GM19324 (cell line): ENCODE measurements around the gene VPS13D.
"Not testable (repeated sequence)": the region's sequence is repeated elsewhere in the genome, so short reads cannot be mapped to it uniquely, and the experiment has no call there.

Experiments used
- ATAC-seq: cut with Tn5 transposase; IDR thresholded peaks from one replicate; pipeline ENCODE4 v1.9.1; 2021; ENCODE audit warnings: mild to moderate bottlenecking, moderate library complexity; ENCODE audit not compliant: unreplicated experiment, low FRiP score

Gene VPS13D

GRCh38 chr1:12525311-12526181 is 295.7 kb downstream of the VPS13D start:
- no peak for ATAC-seq

DNA sequence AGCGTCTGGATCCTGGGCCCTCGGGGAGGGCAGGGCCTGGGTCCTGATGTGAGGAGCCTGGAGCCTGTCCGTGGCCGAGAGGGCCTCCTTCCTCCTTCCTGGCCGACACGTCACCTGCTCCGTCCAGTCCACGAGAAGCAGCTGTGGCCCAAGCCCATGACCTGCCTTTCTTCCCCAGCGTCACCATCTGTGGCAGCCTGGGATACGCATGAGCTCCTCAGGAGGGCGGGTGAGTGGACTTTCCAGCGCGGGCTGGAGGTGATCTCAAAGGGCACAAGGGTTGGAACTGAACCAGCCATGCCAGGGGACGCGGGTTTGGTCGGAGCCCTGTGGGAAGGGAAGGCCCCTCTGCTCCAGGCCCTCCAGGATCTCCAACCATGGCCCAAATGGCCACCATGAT is 297.7 kb downstream of the VPS13D start:
- no peak for ATAC-seq

- no peak for ATAC-seq
Measured at GRCh38 chr1:12528021-12528852, 298.4 kb downstream of the VPS13D start.

DNA sequence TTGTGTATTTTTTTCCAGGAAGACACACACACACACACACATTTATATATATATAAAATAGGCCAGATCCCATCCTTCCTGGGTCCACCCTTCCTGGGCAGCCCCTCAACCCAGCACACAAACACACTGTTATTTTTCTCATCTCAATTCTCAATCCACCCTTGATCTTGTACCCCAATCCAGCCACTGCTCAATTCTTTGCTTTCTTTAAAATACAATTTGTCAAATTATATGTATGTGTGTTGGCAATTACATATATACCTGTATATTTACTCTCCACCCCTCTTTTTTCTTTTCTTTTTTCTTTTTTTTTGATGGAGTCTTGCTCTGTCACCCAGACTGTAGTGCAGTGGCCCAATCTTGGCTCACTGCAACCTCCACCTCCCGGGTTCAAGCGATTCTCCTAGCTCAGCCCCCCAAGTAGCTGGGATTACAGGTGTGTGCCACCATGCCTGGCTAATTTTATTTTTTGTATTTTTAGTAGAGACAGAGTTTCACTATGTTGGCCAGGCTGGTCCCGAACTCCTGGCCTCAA is 299.9 kb downstream of the VPS13D start:
- ATAC-seq, result no peak

- no peak for ATAC-seq
Measured at GRCh38 chr1:12530462-12531178, 300.8 kb downstream of the VPS13D start.

GRCh38 chr1:12531179-12531499 is 301.3 kb downstream of the VPS13D start:
- ATAC-seq, result no peak

GRCh38 chr1:12532405-12533315 is 302.8 kb downstream of the VPS13D start:
- ATAC-seq, result no peak

DNA sequence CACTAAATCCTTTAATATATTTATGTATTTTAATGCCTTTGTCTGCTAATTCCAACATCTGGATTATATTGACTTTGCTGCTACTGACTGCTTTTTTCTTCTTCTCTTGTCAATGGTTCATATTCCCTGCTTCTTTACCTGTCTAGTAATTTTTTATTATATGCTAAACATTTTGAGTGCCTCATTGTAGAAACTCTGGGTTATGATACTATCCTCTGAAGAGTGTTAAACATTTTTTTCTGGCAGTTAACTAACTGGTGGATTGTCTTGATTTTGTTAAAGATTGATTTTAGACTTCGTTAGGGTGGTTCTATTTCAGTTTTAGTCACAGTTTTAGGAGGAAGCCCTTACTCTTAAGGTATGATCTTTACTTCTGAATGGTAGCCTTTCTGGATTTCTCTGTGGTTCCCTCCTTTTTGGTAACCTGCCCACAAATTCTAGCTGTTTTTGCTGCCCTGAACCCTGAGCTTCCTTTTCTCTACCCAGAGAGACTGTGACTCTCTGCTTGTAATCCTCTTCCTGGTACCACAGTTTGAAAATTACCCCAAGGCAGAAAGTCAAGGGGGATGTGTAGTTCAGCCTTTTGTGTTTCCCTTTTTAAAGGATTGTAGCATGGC is 306.3 kb downstream of the VPS13D start:
- no peak for ATAC-seq

DNA sequence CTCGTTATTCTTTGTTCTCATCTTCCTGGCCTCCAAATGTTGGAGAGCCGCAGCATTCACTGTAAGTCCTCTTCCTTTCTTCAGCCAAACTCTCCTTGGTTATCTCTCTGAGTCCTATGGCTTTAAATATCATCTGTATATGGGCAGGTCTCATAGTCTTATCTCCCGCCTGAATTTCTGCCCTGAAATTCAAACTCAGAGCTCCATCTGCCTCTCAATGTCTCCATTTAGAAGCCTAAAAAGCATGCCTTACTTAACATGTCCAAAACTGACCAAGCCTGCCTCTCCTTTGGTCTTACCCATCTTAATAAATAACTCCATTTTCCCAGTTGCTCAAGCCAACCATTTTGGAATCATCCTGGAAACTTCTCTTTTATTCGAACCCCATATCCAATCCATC is 307.5 kb downstream of the VPS13D start:
- no peak for ATAC-seq

- no peak for ATAC-seq
Measured at GRCh38 chr1:12537906-12538461, 308.2 kb downstream of the VPS13D start.

DNA sequence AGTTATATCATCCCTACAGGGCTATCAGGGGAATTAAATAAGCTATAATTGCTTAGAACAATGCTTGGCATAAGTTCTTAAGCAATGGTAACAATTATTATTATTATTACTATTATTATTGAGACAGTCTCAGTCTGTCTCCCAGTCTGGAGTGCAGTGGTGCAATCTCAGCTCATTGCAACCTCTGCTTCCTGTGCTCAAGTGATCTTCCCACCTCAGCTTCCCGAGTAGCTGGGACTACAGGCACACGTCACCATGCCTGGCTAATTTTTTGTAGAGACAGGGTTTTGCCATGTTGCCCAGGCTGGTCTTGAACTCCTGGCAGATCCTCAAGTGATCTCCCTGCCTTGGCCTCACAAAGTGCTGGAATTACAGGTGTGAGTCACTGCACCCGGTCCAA is 308.7 kb downstream of the VPS13D start:
- ATAC-seq, result not testable (repeated sequence)

DNA sequence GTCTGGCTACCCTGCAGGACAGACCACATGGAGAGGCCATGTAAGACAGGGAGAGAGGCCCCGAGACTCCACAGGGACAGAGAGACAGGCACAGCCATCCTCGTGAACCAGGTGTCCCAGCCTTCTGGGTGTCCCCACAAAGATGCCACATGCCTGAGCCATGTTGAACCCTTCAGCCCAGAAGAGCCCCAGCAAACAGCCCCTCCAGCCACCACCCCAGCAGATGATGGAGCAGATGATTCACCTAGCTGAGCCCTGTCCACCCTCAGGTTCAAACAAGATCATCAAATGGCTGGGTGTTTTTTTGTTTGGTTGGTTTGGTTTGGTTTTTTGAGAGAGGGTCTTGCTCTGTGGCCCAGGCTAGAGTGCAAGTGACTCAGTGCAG is 309.5 kb downstream of the VPS13D start:
- no peak for ATAC-seq

DNA sequence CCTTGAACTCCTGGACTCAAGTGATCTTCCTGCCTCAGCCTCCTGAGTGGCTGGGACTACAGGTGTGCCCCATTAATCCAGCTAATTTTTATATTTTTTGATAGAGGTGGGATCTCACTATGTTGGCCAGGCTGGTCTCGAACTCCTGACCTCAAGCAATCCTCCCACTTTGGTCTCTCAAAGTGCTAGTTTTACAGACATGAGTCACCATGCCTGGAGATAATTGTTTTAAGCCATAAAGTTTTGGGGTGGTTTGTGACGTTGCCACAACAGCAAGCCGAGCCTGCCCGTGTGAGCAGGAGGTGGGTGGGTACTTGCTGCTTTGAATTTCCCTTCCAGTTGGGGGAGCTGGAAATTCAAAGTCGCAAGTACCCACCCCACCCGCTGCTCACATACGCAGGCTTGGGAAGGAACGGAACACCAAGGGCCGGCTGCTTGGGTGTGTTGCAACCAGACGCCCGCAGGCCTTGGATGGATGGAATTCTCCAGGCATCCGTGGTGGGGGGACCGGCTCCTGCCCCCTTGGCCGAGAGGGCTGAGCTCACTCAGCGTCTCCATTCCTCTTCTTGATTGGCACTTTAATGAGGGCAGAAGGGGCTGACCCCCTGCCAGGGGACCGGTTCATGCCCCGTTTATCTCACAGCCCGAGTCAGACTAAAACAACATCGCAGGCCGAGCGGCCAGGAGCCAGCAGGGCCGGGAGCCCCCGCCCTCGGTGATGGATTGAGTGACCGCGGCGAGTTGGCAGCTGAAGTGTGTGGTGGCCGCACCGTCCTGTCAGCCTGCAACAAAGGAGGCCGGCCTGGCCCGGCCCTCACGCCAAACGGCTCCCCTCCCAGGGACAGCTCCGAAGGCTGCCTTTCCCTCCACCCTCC is 310.1 kb downstream of the VPS13D start:
- ATAC-seq, result no peak

DNA sequence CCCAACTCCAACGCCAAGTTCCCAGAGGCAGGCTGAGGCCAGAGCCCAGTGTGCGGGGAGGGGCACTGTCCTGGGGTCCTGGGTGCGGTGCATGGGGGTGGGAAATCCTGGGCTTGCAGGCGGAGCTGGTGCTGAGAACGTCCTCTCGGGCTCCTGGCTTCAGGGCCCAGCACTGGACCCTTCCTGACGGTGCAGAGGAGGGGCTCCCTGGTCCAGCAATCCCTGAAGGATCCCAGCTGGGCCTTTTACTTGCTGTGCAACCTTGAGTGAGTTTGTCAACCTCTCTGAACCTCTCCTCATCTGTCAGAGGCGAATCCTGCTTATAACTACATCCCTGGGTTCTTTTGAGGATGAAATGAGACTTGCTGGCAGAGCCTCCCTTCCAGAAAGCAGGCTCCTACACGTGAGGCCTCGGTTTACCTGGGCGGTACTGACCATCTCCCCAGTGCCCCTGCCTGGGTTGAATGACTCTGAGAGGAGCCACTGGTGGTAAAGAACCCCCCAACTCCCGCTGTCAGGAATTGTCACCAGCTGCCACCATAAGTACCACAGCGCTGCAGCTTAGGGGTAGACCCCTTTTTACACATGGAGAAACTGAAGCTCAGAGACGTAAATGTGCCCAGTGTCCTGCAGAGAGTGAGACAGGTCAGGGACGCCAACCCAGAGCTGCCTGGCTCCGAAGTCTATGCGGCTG is 310.9 kb downstream of the VPS13D start:
- ATAC-seq, result no peak

DNA sequence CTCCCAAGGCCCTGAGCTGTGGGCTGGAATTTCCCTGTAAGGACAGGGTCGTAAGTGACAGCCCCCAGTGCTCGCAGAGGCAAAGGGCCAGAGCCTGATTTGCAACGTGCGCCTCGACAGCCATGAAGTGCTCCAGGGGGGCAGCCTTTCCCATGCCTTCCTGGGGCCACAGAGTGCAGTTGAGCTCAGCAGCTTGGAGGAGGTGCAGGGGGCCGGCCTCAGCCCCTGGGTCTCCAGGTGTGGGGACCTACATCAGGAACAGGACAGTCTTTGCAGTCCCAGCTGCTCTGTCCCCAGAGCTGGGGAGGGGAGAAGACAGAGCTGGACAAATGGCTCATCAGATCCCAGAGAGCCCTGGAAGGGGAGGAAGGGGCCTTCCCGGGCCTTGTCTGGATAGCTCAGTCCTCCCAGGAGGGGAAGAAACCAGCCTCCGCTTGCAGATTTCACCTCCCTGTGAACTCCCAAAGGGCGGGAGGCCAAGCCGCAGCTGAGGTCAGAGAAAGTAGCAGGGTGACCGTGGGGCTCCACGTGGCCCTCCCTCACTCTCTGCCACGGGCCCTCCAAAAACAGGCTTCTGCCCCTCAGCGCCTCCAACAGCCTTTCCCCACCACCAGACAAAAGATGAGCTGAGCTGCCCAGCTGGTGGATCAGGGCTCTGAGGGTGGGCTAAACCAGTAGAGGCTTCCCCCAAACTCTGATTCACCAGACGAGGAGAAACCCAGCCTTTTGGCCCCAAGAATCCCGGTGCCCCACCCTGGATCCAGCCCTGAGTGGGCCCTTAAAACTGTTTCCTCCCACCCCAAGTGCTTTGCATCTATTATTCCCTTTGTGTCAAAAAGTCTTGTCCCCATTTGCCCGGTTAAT is 311.7 kb downstream of the VPS13D start:
- no peak for ATAC-seq

GRCh38 chr1:12542138-12542465 is 312.3 kb downstream of the VPS13D start:
- ATAC-seq, result no peak
